Measurements from ENCODE around the gene STK35. TPM values are rescaled to one million over a fixed set of nuclear protein-coding genes. Genes with fewer than 3 reads are reported as not detected.
A peak's percentile ranks its signal among the peaks of the same experiment; 100 is the strongest.

STK35 gene
- polyA plus RNA-seq, 3 donors: 1.2 to 9.3 (median 2.0) TPM

GRCh38 chr20:2080532-2081224, 20.9 kb upstream of the STK35 start:
- peaks cover 0 to 7% (median 0%) of the 10 kb centered on the region in 7 donors for H3K9me3 Mint-ChIP-seq

DNA sequence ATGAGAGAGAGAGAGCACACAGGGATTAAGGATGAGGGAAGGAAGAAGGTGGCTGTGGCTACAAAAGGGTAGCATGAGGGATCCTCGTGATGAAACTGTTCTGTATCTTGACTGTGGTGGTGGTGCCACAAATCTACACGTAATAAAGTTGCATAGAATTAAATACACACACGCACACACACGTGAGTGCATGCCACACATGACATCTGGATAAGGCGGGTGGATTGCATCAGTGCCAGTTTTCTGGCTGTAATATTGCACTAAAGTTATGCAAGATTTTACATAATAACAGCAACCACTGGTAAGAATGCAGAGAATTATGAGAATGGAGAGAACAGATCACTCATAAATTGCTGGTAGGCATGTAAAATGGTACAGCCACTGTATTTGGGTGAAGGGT, 16.9 kb upstream of the STK35 start:
- peak overlapping the region in 4 of 7 donors; percentile 6 to 90 (median 86) for H3K27ac Mint-ChIP-seq
- Histone ChIP-seq H3K4me3 (replicated peaks in 1 of 3; ENCODE audit: low read depth in 2 of 3, low read length in 3 of 3) (no peak overlapping the region), H3K27ac (ENCODE audit: low read depth in 1 of 2, low read length in 2 of 2) (peak overlapping the region in 1 of 2 donors; percentile 29), H3K27me3 (ENCODE audit: control insufficient read depth in 2 of 2, insufficient read depth in 2 of 2, low read length in 2 of 2) (no peaks in the 10 kb centered on the region), H4K20me1 (ENCODE audit: insufficient read depth, low read length) (no peaks in the 10 kb centered on the region), H3K4me2 (replicated peaks; ENCODE audit: extremely low read depth, low read length, poor library complexity, severe bottlenecking) (no peak overlapping the region), H3K36me3 (replicated peaks in 1 of 2; ENCODE audit: control insufficient read depth in 1 of 2, insufficient read depth in 2 of 2, low read length in 2 of 2) (no peaks in the 10 kb centered on the region), H3K79me2 (ENCODE audit: insufficient read depth, low read length) (no peaks in the 10 kb centered on the region), H2AFZ (ENCODE audit: insufficient read depth, low read depth, low read length, poor library complexity, severe bottlenecking) (no peak overlapping the region), H3K9me3 (replicated peaks in 1 of 2; ENCODE audit: control insufficient read depth in 1 of 2, insufficient read depth in 1 of 2, low read length in 2 of 2) (no peaks in the 10 kb centered on the region), H3K4me1 (ENCODE audit: control insufficient read depth in 1 of 2, insufficient read depth in 2 of 2, low read length in 2 of 2) (peaks cover 48 to 51% of the 10 kb centered on the region in 2 donors), H3K9ac (ENCODE audit: insufficient read depth, low read length, poor library complexity, severe bottlenecking) (no peak overlapping the region)
- intact Hi-C loops (cut with micrococcal nuclease): loop anchor here in 1 of 2 donors (1.0 kb wide), 1 partner anchor 18 kb away; no protein-coding TSS in a partner anchor
- no CpG with 5 or more reads among the region's 5 CpGs for WGBS (ENCODE audit: insufficient coverage)
- no peak overlapping the region for H3K4me3 Mint-ChIP-seq
- H3K27me3 Mint-ChIP-seq (ENCODE audit: low read depth in 3 of 3): peaks cover 3 to 9% (median 6%) of the 10 kb centered on the region in 3 donors
- H3K4me1 Mint-ChIP-seq: peaks cover 52% of the 10 kb centered on the region
- DNase-seq: peak; percentile 84 to 90 (median 86)
- H3K36me3 Mint-ChIP-seq: no peaks in the 10 kb centered on the region
- H3K9me3 Mint-ChIP-seq: peaks cover 0 to under 1% (median 0%) of the 10 kb centered on the region in 7 donors
- TF ChIP-seq, protein P1, sequence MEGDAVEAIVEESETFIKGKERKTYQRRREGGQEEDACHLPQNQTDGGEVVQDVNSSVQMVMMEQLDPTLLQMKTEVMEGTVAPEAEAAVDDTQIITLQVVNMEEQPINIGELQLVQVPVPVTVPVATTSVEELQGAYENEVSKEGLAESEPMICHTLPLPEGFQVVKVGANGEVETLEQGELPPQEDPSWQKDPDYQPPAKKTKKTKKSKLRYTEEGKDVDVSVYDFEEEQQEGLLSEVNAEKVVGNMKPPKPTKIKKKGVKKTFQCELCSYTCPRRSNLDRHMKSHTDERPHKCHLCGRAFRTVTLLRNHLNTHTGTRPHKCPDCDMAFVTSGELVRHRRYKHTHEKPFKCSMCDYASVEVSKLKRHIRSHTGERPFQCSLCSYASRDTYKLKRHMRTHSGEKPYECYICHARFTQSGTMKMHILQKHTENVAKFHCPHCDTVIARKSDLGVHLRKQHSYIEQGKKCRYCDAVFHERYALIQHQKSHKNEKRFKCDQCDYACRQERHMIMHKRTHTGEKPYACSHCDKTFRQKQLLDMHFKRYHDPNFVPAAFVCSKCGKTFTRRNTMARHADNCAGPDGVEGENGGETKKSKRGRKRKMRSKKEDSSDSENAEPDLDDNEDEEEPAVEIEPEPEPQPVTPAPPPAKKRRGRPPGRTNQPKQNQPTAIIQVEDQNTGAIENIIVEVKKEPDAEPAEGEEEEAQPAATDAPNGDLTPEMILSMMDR (IDR thresholded peaks at IDR 0.05): no peak

More at GRCh38 chr20:2080532-2081224, 20.9 kb upstream of the STK35 start:
- H3K27me3 Mint-ChIP-seq (ENCODE audit: low read depth in 3 of 3): peaks cover 8 to 20% (median 15%) of the 10 kb centered on the region in 3 donors
- H3K27ac ChIP-seq (ENCODE audit: low read depth in 1 of 2, low read length in 2 of 2): no peak overlapping the region
- peaks cover 2 to 3% of the 10 kb centered on the region in 2 donors for H3K27me3 ChIP-seq (ENCODE audit: control insufficient read depth in 2 of 2, insufficient read depth in 2 of 2, low read length in 2 of 2)
- H3K4me1 Mint-ChIP-seq: peaks cover 22% of the 10 kb centered on the region
- H3K9ac ChIP-seq (ENCODE audit: insufficient read depth, low read length, poor library complexity, severe bottlenecking): no peak overlapping the region
- no peaks in the 10 kb centered on the region for H4K20me1 ChIP-seq (ENCODE audit: insufficient read depth, low read length)
- no peaks in the 10 kb centered on the region for H3K36me3 Mint-ChIP-seq
- no peak for DNase-seq
- intact Hi-C loops (cut with micrococcal nuclease): no loop called here
- no peaks in the 10 kb centered on the region for H3K79me2 ChIP-seq (ENCODE audit: insufficient read depth, low read length)
- H2AFZ ChIP-seq (ENCODE audit: insufficient read depth, low read depth, low read length, poor library complexity, severe bottlenecking): no peak overlapping the region
- H3K4me3 ChIP-seq (replicated peaks in 1 of 3; ENCODE audit: low read depth in 2 of 3, low read length in 3 of 3): no peak overlapping the region
- H3K9me3 ChIP-seq (replicated peaks in 1 of 2; ENCODE audit: control insufficient read depth in 1 of 2, insufficient read depth in 1 of 2, low read length in 2 of 2): no peaks in the 10 kb centered on the region
- TF ChIP-seq, protein P1 (IDR thresholded peaks at IDR 0.05): no peak
- no peaks in the 10 kb centered on the region for H3K36me3 ChIP-seq (replicated peaks in 1 of 2; ENCODE audit: control insufficient read depth in 1 of 2, insufficient read depth in 2 of 2, low read length in 2 of 2)
- WGBS (ENCODE audit: insufficient coverage): 80% methylated on average over 2 of the region's 4 CpGs
- peaks cover 12 to 15% of the 10 kb centered on the region in 2 donors for H3K4me1 ChIP-seq (ENCODE audit: control insufficient read depth in 1 of 2, insufficient read depth in 2 of 2, low read length in 2 of 2)
- H3K4me2 ChIP-seq (replicated peaks; ENCODE audit: extremely low read depth, low read length, poor library complexity, severe bottlenecking): no peak overlapping the region
- no peak overlapping the region for H3K4me3 Mint-ChIP-seq
- H3K27ac Mint-ChIP-seq: no peak overlapping the region
